HTR-8/SVneo (cell line): Measurements from ENCODE around the gene MRPS34.
"Not testable (repeated sequence)": the region's sequence is repeated elsewhere in the genome, so short reads cannot be mapped to it uniquely, and the experiment has no call there.

Experiments
- DNase-seq: peaks from one replicate; pipeline ENCODE4 v3.0.0; 2011; ENCODE audit warnings: low spot score, mixed read lengths; ENCODE audit not compliant: insufficient read length
- FAIRE-seq: peaks from 2 replicates; lab custom pipeline; 2011; peaks lifted over from hg19 to GRCh38; lab: Jason Lieb, UNC

Gene MRPS34

GRCh38 chr16:1772908-1773702 is at the start of gene MRPS34:
Gene MRPS34 (minus strand): TSS chr16:1773134. CDS start chr16:1773119, 15 bp downstream.
- DNase-seq = peak; percentile 80
- peak; percentile 95 for FAIRE-seq

GRCh38 chr16:1821861-1822611 is 49.1 kb upstream of the MRPS34 start:
- no peak for DNase-seq
- no peak for FAIRE-seq

DNA sequence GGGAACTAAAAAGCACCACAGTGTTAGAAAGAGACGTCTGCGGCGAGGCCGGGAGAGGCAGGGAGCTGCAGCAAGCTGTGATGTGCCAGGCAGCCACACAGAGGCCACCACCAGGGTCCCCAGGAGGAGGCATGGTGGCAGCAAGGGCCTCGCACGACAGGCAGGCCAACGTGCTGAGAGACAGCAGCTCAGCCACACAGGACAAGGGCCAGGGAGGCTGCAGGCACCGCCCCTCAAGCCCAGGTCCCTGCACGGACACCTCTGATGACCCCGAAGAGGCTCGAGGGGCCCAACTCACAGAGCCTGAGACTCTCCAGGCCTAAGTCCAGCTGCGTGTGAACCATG is 48.0 kb upstream of the MRPS34 start:
- DNase-seq = no peak
- FAIRE-seq = no peak

- DNase-seq = no peak
- no peak for FAIRE-seq
Observed at GRCh38 chr16:1820096-1820945, 47.4 kb upstream of the MRPS34 start.

DNA sequence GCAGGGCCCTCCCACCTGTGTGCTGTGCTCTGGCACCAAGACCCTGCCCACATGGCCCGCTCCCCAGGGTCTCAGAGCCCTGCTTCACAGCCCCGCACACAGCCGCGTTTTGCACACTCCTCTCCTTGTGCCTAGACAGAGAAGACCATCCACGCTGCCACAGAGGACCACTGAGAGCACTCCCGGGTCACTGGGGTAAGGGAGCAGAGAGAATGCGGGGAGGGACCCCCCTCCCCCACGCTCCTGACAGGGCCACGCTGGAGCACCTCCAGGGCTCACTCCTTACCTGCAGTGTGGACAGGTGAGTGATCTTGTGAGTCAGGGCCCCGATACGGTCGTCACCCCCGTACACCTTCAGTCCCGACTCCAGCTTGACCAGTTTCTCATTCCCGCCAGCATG is 46.7 kb upstream of the MRPS34 start:
- DNase-seq (no peak), FAIRE-seq (no peak)

DNA sequence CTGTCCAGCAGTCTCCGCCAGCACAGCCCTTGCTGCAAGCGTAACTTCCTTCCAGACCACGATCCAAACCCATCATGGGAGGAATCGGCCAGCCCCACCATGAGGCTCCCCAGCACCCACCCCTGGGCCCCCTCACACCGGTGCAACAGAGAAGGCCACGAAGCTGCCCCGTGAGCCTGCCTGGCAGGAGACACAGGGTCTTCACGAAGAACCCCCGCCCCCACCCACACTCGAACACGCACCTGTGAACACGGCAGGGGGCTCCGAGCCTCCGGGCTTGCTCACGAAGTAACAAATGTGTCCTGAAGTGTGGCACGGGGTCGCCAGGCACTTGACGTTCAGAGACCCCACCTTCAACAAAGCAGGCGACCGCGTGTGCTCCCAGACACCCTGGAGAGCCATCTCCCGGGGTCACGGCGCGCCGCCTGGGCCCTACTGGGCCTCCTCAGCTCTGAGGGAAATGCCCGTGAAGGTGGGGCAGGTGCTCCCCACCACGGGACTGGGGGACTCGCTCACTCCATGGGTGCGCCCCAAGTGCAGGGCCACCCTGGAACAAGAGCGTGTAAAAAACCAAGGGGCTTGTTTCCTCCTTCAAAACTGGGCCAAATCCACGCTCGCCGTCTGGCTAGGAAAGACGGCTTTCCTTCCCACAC is 46.1 kb upstream of the MRPS34 start:
- no peak for FAIRE-seq
- DNase-seq = no peak

GRCh38 chr16:1818204-1818872 is 45.4 kb upstream of the MRPS34 start:
- no peak for FAIRE-seq
- no peak for DNase-seq

GRCh38 chr16:1817716-1818115 is 44.8 kb upstream of the MRPS34 start:
- no peak for FAIRE-seq
- no peak for DNase-seq

- no peak for FAIRE-seq
Observed at GRCh38 chr16:1817276-1817589, 44.3 kb upstream of the MRPS34 start.

GRCh38 chr16:1816396-1817275 is 43.7 kb upstream of the MRPS34 start:
- FAIRE-seq (no peak), DNase-seq (no peak)

More at GRCh38 chr16:1817276-1817589, 44.3 kb upstream of the MRPS34 start:
- no peak for DNase-seq

DNA sequence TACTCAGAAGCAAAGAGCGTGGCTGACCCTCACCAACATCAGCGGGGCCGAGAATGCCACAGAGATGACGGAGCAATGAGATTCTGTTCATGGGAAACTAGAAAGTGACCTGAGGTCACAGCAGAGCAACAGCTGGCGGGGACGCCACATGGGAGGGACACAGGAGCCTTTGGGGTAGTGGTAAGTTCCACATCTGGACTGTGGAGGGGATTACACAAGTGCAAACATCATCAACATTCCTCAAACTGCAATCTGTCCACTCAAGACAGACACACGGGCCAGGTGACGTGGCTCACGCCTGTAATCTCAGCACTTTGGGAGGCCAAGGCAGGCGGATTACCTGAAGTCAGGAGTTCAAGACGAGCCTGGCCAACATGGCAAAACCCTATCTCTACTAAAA is 42.5 kb upstream of the MRPS34 start:
- FAIRE-seq (no peak), DNase-seq (no peak)

DNA sequence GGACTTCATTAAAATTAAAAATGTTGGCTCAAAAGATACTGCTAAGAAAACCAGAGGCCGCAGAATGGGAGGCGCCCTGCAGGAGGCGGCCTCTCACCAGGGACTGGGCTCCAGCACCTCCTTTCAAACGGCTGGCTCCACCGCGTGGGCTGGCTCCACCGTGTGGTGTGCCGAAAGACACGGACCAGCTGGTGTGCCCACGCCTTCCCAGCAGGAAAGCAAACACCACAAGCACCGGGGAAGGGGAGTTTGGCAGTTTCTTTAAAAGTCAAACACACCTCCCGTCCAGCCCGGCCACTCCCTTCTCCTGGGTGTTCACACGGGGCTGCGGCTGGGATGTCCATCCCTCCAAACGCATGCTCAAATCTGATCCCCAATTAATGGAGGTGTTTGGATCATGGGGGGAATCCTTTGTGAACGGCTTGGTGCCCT is 39.8 kb upstream of the MRPS34 start:
- DNase-seq (peak; percentile 15), FAIRE-seq (no peak)

- no peak for FAIRE-seq
- no peak for DNase-seq
Observed at GRCh38 chr16:1810536-1810935, 37.6 kb upstream of the MRPS34 start.

- no peak for DNase-seq
- FAIRE-seq = no peak
Observed at GRCh38 chr16:1810106-1810505, 37.2 kb upstream of the MRPS34 start.

DNA sequence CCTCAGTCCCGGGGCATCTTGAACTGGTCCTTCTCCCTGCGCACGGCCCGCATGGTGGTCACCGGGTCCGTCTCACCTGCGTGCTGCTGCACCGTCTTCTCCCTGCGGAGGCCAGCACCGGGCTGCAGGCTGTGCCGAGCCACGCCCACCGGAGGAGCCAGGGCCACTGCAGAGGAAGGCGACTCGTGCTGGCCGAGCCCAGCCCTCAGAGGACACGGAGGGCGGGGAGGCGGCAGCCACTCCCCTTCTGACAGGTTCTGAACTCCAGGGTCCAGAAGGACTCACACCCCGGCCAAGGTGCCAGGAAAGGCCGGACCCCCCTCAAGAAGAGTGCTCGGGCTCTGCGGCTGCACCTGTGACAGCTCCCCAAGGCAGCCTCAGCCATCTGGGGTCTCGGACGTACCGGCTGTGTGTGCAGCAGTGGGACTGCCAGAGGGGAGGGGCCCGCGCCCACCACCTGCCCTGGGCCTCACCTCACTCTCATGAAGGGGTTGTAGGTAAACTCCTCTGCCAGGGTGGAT is 36.4 kb upstream of the MRPS34 start:
- DNase-seq (no peak), FAIRE-seq (no peak)

DNA sequence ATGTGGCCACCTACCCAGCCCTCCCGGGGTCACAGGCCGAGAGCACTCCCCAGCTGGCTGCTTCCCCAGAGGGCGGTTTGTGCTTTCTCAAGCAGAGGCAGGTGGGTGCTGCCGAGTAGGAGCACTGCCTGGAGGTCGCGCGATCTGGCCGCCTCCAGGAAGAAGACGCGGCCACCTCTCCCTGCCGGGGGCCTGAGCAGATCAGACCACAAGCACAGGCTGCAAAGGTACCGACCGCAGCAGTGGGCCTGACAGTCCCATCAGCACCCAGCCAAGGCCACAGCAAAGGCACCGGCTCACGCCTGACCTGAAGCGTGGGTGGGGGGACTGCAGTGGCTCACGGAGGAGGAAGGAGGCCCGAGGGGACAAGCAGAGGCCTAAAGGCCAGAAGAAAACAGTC is 35.8 kb upstream of the MRPS34 start:
- FAIRE-seq (no peak), DNase-seq (no peak)

GRCh38 chr16:1807626-1808025 is 34.7 kb upstream of the MRPS34 start:
- peak; percentile 49 for FAIRE-seq

GRCh38 chr16:1800701-1801100 is 27.8 kb upstream of the MRPS34 start:
- DNase-seq (no peak), FAIRE-seq (no peak)

More at GRCh38 chr16:1807626-1808025, 34.7 kb upstream of the MRPS34 start:
- DNase-seq = no peak

DNA sequence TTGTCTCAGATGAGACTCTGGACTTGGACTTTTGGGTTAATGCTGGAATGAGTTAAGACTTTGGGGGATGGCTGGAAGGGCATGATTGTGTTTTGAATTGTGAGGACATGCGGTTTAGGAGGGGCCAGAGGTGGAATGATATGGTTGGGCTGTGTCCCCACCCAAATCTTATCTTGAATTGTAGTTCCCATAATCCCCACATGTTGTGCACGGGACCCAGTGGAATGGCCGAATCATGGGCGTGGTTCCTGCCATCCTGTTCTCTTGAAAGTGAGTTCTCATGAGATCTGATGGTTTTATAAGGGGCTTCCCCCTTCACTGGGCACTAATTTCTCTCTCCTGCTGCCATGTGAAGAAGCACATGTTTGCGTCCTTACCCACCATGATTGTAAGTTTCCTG is 26.3 kb upstream of the MRPS34 start:
- DNase-seq, FAIRE-seq: not testable (repeated sequence)
